GM10847 (cell line): Measurements from ENCODE around the gene MRPS2.

Source experiments
- POLR2A ChIP-seq: IDR thresholded peaks from 2 replicates; pipeline ENCODE4 v1.6.1; 2011; ENCODE audit not compliant: insufficient read length; ENCODE audit errors: extremely low read depth

The MRPS2 gene

GRCh38 chr9:135478829-135479468 lies 21.5 kb upstream of the MRPS2 start:
- TF ChIP-seq POLR2A, result no peak

GRCh38 chr9:135479469-135480052 lies 20.9 kb upstream of the MRPS2 start, which contains the start of gene PPP1R26:
Gene PPP1R26 (plus strand): TSS chr9:135479782. CDS start chr9:135484511, 4,729 bp downstream.
- no peak for TF ChIP-seq POLR2A

DNA sequence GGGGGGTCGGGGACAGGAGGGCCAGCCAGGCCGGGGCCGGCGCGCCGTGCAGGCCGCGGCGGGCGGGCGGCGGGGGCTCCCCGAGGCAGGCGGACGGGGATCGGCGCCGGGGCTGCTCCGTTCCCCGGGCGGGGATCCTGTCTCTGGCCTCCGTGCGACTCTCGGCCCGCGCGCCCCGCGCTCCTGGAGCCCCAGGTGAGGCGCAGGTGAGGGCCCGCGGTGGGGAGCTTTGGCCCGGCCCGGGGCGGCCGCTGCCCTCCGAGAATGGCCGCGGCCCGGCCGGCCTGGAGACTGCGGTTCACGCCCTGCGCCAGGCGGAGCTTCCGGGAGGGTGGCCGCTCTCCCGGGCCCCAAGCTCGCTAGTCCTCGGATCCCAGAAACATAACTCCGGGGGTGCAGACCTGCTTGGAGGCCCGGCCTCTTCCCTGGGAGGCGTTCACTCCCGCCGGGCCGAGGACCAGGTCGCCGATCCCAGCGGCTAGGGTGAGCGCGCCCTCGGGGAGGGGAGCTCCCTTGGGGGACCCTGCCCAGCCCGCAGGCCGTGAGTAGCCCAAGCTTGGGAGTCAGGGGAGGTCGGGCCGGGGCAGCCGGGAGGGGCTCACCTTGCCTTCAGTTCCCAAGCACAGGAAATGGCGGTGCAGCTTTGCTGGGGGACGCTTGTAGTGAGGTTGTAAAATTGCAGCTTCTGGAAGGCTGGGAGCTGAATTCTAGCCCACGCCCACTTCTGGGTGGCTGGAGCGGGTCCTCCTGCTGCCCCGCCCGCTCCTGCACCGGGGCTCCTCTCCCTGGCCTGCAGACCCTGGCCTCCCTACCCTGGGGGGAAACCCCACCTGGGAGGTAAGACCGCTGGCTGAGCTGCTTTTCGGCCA lies 20.2 kb upstream of the MRPS2 start:
- no peak for TF ChIP-seq POLR2A

GRCh38 chr9:135480940-135481310 lies 19.6 kb upstream of the MRPS2 start:
- TF ChIP-seq POLR2A, result no peak

DNA sequence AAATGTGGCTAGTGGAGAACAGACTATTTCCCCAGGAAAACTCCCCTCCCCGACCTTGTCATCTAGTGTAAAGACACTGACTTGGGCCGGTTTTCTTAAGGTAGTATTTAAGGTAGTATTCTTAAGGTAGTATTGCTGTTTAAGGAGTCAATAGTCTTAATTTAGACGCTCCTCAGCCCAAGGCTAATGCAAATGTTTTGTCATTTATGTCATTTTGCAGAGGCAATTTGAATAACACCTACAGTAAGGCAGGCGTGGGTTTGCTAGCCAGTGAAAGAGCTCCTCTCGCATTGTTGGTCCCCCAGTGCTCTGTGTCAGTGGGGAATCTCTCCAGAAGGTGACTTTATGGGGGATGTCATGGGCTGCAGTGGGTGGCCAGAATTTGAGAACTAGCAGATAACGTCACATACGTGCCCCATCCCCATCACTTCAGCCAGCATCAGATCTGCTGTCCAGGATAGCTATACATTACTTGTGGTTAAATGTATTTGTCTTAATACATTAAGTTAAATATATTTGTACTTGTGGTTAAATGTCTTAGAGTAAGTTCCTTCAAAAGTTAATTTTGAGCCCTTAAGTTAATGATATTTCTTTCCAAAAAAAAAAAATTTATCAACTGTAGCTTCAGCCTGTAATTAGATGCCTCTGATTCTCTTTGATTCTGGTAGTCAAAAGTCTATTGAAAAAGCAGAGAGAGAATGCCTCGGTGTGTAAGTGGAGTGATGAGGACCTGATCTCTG lies 18.3 kb upstream of the MRPS2 start:
- TF ChIP-seq POLR2A, result no peak

DNA sequence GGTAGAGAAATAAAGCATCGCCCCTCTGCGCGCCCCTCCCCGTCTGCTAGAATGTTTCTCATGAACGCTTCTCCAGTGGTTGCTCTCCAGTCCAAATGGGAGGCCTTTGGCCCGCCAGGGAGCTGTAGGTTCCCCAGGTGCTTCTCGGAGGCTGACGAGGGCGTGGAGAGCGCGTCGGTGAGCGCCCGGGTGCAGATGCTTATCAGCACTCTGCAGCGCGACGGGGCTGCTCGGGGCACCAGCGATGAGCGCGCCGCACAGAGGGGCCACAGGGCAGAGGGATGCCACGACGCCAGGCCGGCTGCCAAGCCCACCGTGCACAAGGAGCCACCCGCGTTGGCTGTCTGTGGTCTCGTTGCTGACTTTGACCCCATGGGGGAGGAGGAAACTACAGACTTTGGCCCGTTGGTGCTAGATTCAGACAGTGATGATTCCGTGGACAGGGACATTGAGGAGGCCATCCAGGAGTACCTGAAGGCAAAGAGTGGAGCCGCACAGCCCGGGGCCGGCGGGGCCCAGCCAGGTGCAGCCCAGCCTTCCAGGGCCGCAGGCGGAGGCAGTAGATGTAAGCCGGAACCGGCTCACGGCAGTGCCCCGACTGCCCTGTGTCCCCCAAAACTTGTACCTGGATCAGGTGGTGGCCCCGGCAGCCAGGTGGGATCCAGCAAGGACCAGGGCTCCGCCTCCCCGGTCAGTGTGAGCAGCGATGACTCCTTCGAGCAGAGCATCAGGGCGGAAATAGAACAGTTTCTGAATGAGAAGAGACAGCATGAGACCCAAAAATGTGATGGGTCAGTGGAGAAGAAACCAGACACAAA lies 15.8 kb upstream of the MRPS2 start:
- TF ChIP-seq POLR2A, result no peak

- no peak for TF ChIP-seq POLR2A
These were observed 15.1 kb upstream of the MRPS2 start for GRCh38 chr9:135485385-135485784.

DNA sequence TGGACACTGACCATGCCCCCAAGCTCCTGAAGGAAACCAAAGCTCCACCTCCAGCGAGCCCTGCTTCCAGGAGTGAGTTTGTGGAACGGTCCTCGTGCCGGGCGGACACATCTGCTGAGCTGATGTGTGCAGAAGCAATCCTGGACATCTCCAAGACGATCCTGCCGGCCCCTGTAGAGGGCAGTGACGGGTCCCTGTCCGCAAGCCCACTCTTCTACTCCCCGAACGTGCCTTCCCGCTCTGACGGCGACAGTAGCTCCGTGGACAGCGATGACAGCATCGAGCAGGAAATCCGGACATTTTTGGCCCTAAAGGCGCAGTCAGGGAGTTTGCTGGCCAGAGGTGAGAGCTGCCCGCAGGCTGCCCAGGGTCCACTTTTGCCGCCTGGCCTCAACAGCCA lies 14.7 kb upstream of the MRPS2 start:
- no peak for TF ChIP-seq POLR2A

GRCh38 chr9:135486267-135487065 lies 14.0 kb upstream of the MRPS2 start:
- TF ChIP-seq POLR2A, result no peak

DNA sequence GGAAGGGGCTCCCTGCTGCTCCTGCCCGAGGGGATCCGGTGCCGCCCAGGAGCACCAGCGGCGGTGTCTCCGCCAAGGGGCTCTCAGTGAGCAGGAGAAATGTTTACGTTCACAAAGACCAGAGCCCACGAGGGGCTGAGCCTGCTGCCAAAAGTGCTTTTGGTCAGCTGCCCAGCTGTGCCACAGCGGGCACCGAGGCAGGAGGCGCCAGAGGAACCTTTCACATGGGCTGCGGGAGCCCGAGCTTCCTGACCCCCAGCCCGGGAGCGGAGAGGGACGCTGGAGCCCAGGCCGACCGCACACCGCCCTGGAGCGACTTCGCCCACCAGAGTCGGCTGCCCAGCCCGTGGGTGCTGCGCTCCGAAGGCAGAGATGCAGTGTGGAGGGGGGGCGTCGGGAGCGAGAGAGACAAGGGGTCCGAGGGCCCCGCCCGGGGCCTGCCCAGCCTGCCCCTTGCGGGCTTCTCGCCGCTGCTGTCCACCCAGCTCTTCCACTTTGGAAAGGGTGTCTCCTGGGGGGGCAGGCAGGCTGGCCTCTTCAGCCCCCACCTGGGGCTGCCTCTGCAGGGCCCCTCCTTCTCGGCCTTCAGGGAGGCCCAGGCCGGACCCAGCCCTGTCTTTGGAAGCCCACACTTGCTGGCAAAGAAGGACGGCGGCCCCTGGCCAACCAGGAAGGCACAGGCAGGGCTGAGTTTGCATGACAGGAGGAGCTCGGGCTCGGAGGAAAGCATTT lies 13.0 kb upstream of the MRPS2 start:
- no peak for TF ChIP-seq POLR2A

DNA sequence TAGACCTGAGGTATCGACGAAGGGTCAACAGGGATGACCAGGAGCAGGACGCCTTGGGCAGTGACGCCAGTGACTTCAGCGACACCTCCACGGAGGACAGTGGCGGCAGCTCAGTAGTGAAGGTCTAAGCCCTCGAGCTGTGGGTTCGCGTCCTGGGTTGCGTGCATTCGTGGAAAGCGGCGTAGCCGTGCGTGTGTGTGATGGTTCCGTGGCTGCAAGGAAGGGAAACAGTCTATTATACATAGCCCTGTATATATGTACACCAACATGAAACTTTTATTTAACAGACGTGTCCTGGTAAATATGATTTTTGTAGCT lies 12.5 kb upstream of the MRPS2 start:
- no peak for TF ChIP-seq POLR2A

DNA sequence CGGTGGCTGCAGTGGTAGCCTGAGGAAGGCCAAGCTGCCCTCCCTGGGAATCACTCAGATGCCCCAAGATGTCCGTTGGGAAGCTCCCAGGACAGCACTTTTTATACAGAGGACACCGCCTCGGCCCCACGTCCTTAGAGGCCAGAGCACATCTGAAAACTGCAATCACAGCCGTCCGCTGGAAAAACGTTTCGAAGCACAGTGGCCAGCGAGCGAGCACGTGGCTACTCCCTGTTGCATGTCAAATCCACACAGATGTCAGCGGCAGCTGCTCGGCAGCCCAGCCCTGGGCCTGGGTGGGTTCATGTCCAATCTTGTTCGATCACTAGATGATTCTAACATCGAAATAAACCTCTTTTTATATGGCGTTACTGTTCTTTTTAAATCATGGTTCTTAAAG lies 12.0 kb upstream of the MRPS2 start:
- TF ChIP-seq POLR2A, result no peak

DNA sequence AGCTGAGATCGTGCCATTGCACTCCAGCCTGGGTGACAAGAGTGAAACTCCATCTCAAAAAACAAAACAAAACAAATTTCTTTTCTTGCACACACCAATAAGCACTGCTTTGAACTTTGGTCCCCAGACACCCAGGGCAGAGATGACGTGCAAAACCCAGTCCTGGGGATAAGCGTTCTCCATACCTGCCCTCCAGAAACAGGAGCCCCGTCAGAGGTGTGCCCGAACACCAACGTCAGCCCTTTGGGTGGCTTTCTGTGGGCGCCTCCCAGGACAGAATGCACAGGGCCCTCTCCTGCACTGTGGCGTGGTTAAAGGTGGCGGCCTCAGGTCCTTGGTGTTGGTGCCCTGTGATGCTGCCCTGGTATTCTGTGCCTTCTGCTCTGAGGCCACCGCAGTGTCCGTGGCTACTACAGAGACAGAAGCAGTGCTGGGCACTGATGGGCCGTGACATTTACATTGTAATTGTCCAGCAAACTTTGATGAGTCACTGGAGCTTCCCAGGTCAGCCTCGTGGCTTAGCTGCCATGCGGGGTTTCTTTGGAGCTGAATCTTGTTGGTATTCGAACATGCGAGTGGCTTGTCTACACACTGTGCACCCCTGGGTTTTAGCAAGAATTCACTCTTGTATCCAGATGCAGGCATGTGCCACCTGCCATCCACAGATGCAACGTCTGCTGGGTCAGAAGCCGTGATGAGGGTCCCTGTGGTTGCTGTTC lies 11.1 kb upstream of the MRPS2 start:
- no peak for TF ChIP-seq POLR2A
